Stimulated activated CD4-positive, alpha-beta T cell treated with anti-CD3 and anti-CD28 coated beads, Interleukin-15, amount 100 ng/mL, for 24 hours (primary cell): ENCODE data around the gene EIF3C.
"Not testable (repeated sequence)": the region's sequence is repeated elsewhere in the genome, so short reads cannot be mapped to it uniquely, and the experiment has no call there.

Source experiments
- DNase-seq: peaks from one replicate; pipeline ENCODE4 v3.0.0-alpha.2; 2020

EIF3C gene

GRCh38 chr16:28711220-28712083 is at the start of gene EIF3C:
Gene EIF3C (plus strand): TSS chr16:28711464. CDS start chr16:28711687, 223 bp downstream.
- DNase-seq = not testable (repeated sequence)

- DNase-seq = not testable (repeated sequence)
Measured at GRCh38 chr16:28666264-28666663, 45.0 kb upstream of the EIF3C start.

GRCh38 chr16:28667480-28667879 is 43.8 kb upstream of the EIF3C start:
- DNase-seq = not testable (repeated sequence)

GRCh38 chr16:28668199-28668598 is 43.1 kb upstream of the EIF3C start:
- DNase-seq = not testable (repeated sequence)

- not testable (repeated sequence) for DNase-seq
Measured at GRCh38 chr16:28688327-28688952, 22.8 kb upstream of the EIF3C start.

GRCh38 chr16:28689425-28689824 is 21.8 kb upstream of the EIF3C start:
- not testable (repeated sequence) for DNase-seq

- not testable (repeated sequence) for DNase-seq
Measured at GRCh38 chr16:28691722-28692121, 19.5 kb upstream of the EIF3C start.

GRCh38 chr16:28693257-28693950 is 17.9 kb upstream of the EIF3C start:
- not testable (repeated sequence) for DNase-seq

GRCh38 chr16:28699792-28700191 is 11.5 kb upstream of the EIF3C start:
- DNase-seq = not testable (repeated sequence)

GRCh38 chr16:28700349-28700748 is 10.9 kb upstream of the EIF3C start:
- not testable (repeated sequence) for DNase-seq

- DNase-seq = not testable (repeated sequence)
Measured at GRCh38 chr16:28701384-28701783, 9.9 kb upstream of the EIF3C start.

- not testable (repeated sequence) for DNase-seq
Measured at GRCh38 chr16:28704246-28704645, 7.0 kb upstream of the EIF3C start.

- DNase-seq = not testable (repeated sequence)
Measured at GRCh38 chr16:28722852-28723650, 11.8 kb downstream of the EIF3C start.

- not testable (repeated sequence) for DNase-seq
Measured at GRCh38 chr16:28731253-28731652, 20.0 kb downstream of the EIF3C start.

GRCh38 chr16:28732455-28733124 is 21.3 kb downstream of the EIF3C start:
- DNase-seq = not testable (repeated sequence)

- not testable (repeated sequence) for DNase-seq
Measured at GRCh38 chr16:28739787-28740186, 28.5 kb downstream of the EIF3C start.

- DNase-seq = not testable (repeated sequence)
Measured at GRCh38 chr16:28740631-28741030, 29.4 kb downstream of the EIF3C start.

- not testable (repeated sequence) for DNase-seq
Measured at GRCh38 chr16:28741295-28741694, 30.0 kb downstream of the EIF3C start.

- DNase-seq = not testable (repeated sequence)
Measured at GRCh38 chr16:28746618-28747350, 35.5 kb downstream of the EIF3C start.

GRCh38 chr16:28749997-28750465 is 38.8 kb downstream of the EIF3C start:
- DNase-seq = peak; percentile 59
